ENCODE data around the gene SLC22A14.
"Not testable (repeated sequence)": the region's sequence is repeated elsewhere in the genome, so short reads cannot be mapped to it uniquely, and the experiment has no call there.

Gene SLC22A14

GRCh38 chr3:38281895-38282686, at the start of gene SLC22A14:
Gene SLC22A14 (plus strand): TSS chr3:38282294. CDS start chr3:38306027, 23,733 bp downstream.
- no peak for DNase-seq

GRCh38 chr3:38232701-38233100, 49.4 kb upstream of the SLC22A14 start:
- no peak for DNase-seq

GRCh38 chr3:38235466-38235865, 46.6 kb upstream of the SLC22A14 start:
- no peak for DNase-seq

GRCh38 chr3:38238416-38239008, 43.6 kb upstream of the SLC22A14 start:
- DNase-seq: no peak

GRCh38 chr3:38242812-38243211, 39.3 kb upstream of the SLC22A14 start:
- DNase-seq: not testable (repeated sequence)

GRCh38 chr3:38245930-38246329, 36.2 kb upstream of the SLC22A14 start:
- no peak for DNase-seq

GRCh38 chr3:38247366-38248035, 34.6 kb upstream of the SLC22A14 start:
- peak; percentile 79 for DNase-seq

GRCh38 chr3:38250198-38250597, 31.9 kb upstream of the SLC22A14 start:
- no peak for DNase-seq

GRCh38 chr3:38251197-38251596, 30.9 kb upstream of the SLC22A14 start:
- DNase-seq: no peak

GRCh38 chr3:38253704-38254103, 28.4 kb upstream of the SLC22A14 start:
- no peak for DNase-seq

- no peak for DNase-seq
Observed at GRCh38 chr3:38254872-38255271, 27.2 kb upstream of the SLC22A14 start.

- no peak for DNase-seq
Observed at GRCh38 chr3:38255627-38256026, 26.5 kb upstream of the SLC22A14 start.

- no peak for DNase-seq
Observed at GRCh38 chr3:38257583-38257982, 24.5 kb upstream of the SLC22A14 start.

GRCh38 chr3:38260474-38260873, 21.6 kb upstream of the SLC22A14 start:
- DNase-seq: no peak

- no peak for DNase-seq
Observed at GRCh38 chr3:38264353-38264771, 17.7 kb upstream of the SLC22A14 start.

- no peak for DNase-seq
Observed at GRCh38 chr3:38264779-38265178, 17.3 kb upstream of the SLC22A14 start.

GRCh38 chr3:38265604-38266307, 16.3 kb upstream of the SLC22A14 start, which contains the start of gene SLC22A13:
Gene SLC22A13 (plus strand): TSS chr3:38265812. CDS start chr3:38265861, 49 bp downstream.
- no peak for DNase-seq

- DNase-seq: no peak
Observed at GRCh38 chr3:38266810-38267209, 15.3 kb upstream of the SLC22A14 start.

GRCh38 chr3:38267662-38268061, 14.4 kb upstream of the SLC22A14 start:
- DNase-seq: no peak

GRCh38 chr3:38268087-38268486, 14.0 kb upstream of the SLC22A14 start:
- DNase-seq: no peak

- no peak for DNase-seq
Observed at GRCh38 chr3:38268522-38268921, 13.6 kb upstream of the SLC22A14 start.

- DNase-seq: no peak
Observed at GRCh38 chr3:38270606-38271005, 11.5 kb upstream of the SLC22A14 start.

GRCh38 chr3:38271553-38271952, 10.5 kb upstream of the SLC22A14 start:
- no peak for DNase-seq

All from amniotic stem cell (primary cell).